Measurements from ENCODE around the gene FAM185A.
A peak's percentile ranks its signal among the peaks of the same experiment; 100 is the strongest.
"Not testable (repeated sequence)": the region's sequence is repeated elsewhere in the genome, so short reads cannot be mapped to it uniquely, and the experiment has no call there.

Gene FAM185A

DNA sequence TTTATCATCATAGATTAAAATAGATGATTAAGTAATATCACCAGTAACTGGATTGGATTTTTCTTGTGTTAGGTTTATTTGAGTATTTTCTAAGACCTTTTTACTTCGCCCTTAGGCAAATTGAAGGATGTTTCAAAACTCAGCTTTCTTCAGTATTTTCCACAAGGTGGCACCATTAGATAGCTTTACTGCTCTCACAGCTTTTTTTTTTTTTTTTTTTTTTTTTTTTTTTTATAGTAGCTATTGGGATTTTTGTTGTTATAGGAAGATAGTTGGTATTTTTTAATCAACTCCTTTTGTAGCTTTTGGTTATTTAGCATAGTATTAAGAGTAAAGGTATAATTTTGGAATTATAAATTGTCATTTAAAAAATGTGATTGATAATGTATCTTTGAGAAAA lies 9.4 kb downstream of the FAM185A start:
- H3K4me3 ChIP-seq (ENCODE audit: control insufficient read depth, low read depth, low read length); DNase-seq (ENCODE audit: low read depth): not testable (repeated sequence)
- TF ChIP-seq CTCF (IDR thresholded peaks at IDR 0.05; ENCODE audit: control insufficient read depth, insufficient read depth, low read depth, low read length, missing control alignments) = peak; percentile 17

GRCh38 chr7:102759934-102760333 lies 11.1 kb downstream of the FAM185A start:
- not testable (repeated sequence) for H3K4me3 ChIP-seq (ENCODE audit: control insufficient read depth, low read depth, low read length); DNase-seq (ENCODE audit: low read depth)

- not testable (repeated sequence) for H3K4me3 ChIP-seq (ENCODE audit: control insufficient read depth, low read depth, low read length); DNase-seq (ENCODE audit: low read depth)
Observed at GRCh38 chr7:102761234-102761633, 12.4 kb downstream of the FAM185A start.

DNA sequence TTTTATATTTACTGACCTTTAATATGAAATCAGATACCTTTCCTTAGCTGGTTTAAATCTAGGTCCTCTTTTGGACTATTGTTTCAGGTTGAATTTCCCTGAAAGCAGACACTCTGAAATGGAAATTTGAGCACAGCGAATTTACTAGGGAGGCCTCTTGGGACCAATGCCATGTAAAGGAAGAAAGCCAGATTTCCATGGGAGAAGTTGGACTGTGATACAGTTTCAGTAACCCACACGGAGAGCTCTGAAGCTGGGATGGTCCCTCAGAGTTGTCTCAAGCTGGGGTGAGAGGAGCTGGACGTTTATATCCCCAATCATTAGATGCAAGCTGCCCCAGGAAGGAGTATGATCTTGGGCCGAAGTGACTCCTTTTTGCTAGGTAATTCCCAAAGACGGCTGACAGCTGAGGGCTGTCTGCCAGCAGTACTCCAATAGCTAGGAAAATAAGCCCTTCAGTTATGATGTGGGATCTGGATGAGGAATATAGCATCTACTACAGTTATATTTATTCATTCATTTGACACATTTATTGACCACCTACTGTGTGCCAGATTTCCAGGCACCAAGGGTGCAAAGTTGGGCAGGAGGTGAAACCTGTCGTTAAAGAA lies 14.6 kb downstream of the FAM185A start:
- DNase-seq (ENCODE audit: low read depth); H3K4me3 ChIP-seq (ENCODE audit: control insufficient read depth, low read depth, low read length): not testable (repeated sequence)

DNA sequence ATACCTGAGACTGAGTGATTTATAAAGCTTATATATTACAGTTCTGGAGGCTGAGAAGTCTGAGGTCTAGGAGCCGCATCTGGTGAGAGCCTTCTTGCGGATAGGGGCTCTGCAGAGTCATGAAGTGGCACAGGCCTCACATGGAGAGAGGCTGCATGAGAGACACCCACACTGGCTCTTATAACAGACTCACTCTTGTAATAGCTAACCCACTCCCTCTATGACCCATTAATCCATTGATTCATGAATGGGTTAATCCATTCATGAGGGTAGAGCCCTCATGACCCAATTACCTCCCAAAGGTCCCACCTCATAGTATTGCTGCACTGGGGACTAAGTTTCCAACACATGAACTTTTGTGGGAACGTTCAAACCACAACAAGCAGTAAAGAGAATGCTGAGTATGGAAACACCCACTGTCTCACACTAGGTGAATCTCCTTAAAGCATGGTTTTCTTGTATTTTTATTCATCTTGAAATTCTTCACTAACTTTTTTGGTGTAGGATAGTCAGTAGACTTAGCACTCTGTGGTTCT lies 20.9 kb downstream of the FAM185A start:
- H3K4me3 ChIP-seq (ENCODE audit: control insufficient read depth, low read depth, low read length); DNase-seq (ENCODE audit: low read depth): not testable (repeated sequence)

- H3K4me3 ChIP-seq (ENCODE audit: control insufficient read depth, low read depth, low read length); DNase-seq (ENCODE audit: low read depth): not testable (repeated sequence)
Observed at GRCh38 chr7:102770467-102770866, 21.7 kb downstream of the FAM185A start.

DNA sequence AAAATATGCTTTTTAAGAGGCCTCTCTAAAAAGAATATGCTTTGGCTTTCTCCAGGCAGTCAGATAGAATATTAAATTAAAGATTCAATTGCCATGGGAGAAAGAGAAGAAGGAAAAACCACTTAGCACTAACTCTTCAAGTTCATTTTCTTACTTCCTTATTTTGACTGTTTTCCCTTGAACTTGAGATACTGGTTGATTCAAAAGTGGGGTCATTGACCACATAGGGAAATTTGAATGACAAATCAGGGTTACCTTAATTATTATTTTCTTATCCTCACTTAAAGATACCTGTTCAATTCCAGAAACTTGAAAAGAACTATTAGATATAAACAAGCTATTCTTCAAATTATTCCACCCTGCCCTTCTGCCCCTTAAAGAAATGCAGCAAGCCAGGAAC lies 27.4 kb downstream of the FAM185A start:
- DNase-seq (ENCODE audit: low read depth); H3K4me3 ChIP-seq (ENCODE audit: control insufficient read depth, low read depth, low read length): not testable (repeated sequence)

DNA sequence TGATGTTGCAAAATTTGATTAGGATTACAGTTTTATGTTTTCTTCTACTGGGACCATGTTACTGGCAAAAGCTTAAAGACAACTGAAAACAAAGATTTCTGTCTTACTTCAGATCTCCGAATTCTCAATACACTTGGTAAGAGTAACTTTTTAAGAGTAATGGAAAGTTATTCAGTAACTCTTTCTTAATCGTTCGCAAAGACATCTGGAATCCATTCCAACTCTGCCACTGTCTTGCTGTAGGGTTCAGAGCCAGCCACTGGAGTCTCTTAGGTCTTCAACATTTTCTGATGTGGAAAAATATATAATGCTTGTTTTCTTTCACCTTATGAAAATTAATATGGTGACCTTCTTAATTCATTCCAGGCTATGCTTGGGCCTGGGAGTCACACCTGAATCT lies 29.9 kb downstream of the FAM185A start:
- H3K4me3 ChIP-seq (ENCODE audit: control insufficient read depth, low read depth, low read length); DNase-seq (ENCODE audit: low read depth): not testable (repeated sequence)

GRCh38 chr7:102780926-102781325 lies 32.1 kb downstream of the FAM185A start:
- DNase-seq (ENCODE audit: low read depth); H3K4me3 ChIP-seq (ENCODE audit: control insufficient read depth, low read depth, low read length): not testable (repeated sequence)

GRCh38 chr7:102788770-102789169 lies 40.0 kb downstream of the FAM185A start:
- not testable (repeated sequence) for H3K4me3 ChIP-seq (ENCODE audit: control insufficient read depth, low read depth, low read length); DNase-seq (ENCODE audit: low read depth)

- not testable (repeated sequence) for DNase-seq (ENCODE audit: low read depth)
Observed at GRCh38 chr7:102790364-102791100, 41.7 kb downstream of the FAM185A start.

GRCh38 chr7:102791367-102791766 lies 42.6 kb downstream of the FAM185A start:
- not testable (repeated sequence) for DNase-seq (ENCODE audit: low read depth); H3K4me3 ChIP-seq (ENCODE audit: control insufficient read depth, low read depth, low read length)

More at GRCh38 chr7:102790364-102791100, 41.7 kb downstream of the FAM185A start:
- not testable (repeated sequence) for H3K4me3 ChIP-seq (ENCODE audit: control insufficient read depth, low read depth, low read length)

DNA sequence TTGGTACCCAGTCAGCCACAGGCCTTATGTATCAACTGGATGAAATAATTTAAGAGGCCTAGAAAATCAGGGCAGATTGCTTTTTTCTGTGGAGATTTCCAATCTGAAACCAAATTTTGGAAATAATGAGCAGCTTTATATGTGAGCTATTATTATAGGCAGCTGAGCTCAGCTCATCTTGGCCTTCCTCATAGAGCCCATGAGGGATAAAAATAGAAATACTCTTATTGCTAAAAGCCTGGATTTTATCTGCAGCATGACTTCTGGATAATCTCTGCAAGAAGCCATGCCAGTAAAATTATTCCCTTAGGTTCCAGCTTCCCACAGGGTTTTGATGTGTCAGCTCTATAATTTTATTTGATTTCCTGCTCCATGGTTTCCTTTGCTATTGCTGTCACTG lies 43.0 kb downstream of the FAM185A start:
- not testable (repeated sequence) for H3K4me3 ChIP-seq (ENCODE audit: control insufficient read depth, low read depth, low read length); DNase-seq (ENCODE audit: low read depth)

- H3K4me3 ChIP-seq (ENCODE audit: control insufficient read depth, low read depth, low read length); DNase-seq (ENCODE audit: low read depth): not testable (repeated sequence)
Observed at GRCh38 chr7:102794567-102794966, 45.8 kb downstream of the FAM185A start.

DNA sequence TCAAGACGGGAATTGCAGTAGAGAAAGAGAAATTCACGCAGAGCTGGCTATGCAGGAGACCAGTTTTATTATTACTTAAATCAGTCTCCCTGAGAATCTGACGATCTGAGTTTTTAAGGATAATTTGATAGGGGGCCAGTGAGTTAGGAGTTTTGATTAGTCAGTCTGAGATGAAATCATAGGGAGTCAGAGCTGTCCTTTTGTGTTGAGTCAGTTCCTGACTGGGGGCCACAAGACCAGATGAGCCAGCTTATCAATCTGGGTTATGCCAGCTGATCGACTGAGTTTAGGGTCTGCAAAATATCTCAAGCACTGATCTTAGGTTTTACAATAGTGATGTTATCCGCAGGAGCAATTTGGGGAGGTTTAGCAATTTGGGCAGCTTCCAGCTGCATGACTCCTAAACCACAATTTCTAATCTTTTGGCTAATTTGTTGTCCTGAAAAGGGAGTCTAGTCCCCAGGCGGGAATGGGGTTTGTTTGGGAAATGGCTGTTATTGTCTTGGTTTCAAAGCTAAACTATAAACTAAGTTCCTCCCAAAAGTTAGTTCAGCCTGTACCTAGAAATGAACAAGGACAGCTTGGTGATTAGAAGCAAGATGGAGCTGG lies 47.3 kb downstream of the FAM185A start:
- H3K4me3 ChIP-seq (ENCODE audit: control insufficient read depth, low read depth, low read length); DNase-seq (ENCODE audit: low read depth): not testable (repeated sequence)
